Smooth muscle cell (in vitro differentiated cells): ENCODE data around the gene ABL1. TPM values are rescaled to one million over a fixed set of nuclear protein-coding genes. Genes with fewer than 3 reads are reported as not detected.

ENCODE experiments used
- DNase-seq: peaks from one replicate; lab custom pipeline; 2025; ENCODE audit not compliant: unreplicated experiment; lab: John Stamatoyannopoulos, UW
- H2AFZ ChIP-seq: fragments of 200-600 bp; sonication (generic); 2 replicates; pipeline ENCODE4 v1.6.0; 2016; ENCODE audit warnings: antibody characterized with exemption, low read depth, mild to moderate bottlenecking
- H3F3A ChIP-seq: fragments of 200-600 bp; sonication (generic); 2 replicates; pipeline ENCODE4 v1.6.0; 2017; ENCODE audit warnings: antibody characterized with exemption, low read depth
- H3K27ac ChIP-seq: fragments of 200-600 bp; sonication (generic); 2 replicates; pipeline ENCODE4 v1.5.1; 2016; ENCODE audit warnings: low read depth, mild to moderate bottlenecking
- H3K27me3 ChIP-seq: fragments of 200-600 bp; sonication (generic); 2 replicates; pipeline ENCODE4 v1.6.1; 2016; ENCODE audit warnings: low read depth, mild to moderate bottlenecking
- H3K36me3 ChIP-seq: fragments of 200-600 bp; sonication (generic); 2 replicates; pipeline ENCODE4 v1.5.1; 2016; ENCODE audit warnings: low read depth
- H3K4me1 ChIP-seq: fragments of 200-600 bp; sonication (generic); 2 replicates; pipeline ENCODE4 v1.5.1; 2016; ENCODE audit warnings: low read depth
- H3K4me2 ChIP-seq: fragments of 200-600 bp; sonication (generic); 2 replicates; pipeline ENCODE4 v1.6.0; 2016; ENCODE audit warnings: mild to moderate bottlenecking
- H3K4me3 ChIP-seq: fragments of 200-600 bp; sonication (generic); 2 replicates; pipeline ENCODE4 v1.5.1; 2016; ENCODE audit warnings: mild to moderate bottlenecking
- H3K79me2 ChIP-seq: fragments of 200-600 bp; sonication (generic); 2 replicates; pipeline ENCODE4 v1.6.0; 2016; ENCODE audit warnings: low read depth, mild to moderate bottlenecking
- H3K9ac ChIP-seq: fragments of 200-600 bp; sonication (generic); 2 replicates; pipeline ENCODE4 v1.6.0; 2016; ENCODE audit warnings: low read depth
- H3K9me3 ChIP-seq: fragments of 200-600 bp; sonication (generic); replicated peaks from 2 replicates; pipeline ENCODE4 v1.5.1; 2016; ENCODE audit warnings: low read depth
- H4K20me1 ChIP-seq: fragments of 200-600 bp; sonication (generic); 2 replicates; pipeline ENCODE4 v1.6.0; 2016; ENCODE audit warnings: low read depth
- CTCF ChIP-seq: fragments of 200-600 bp; sonication (generic); IDR thresholded peaks from 2 replicates; pipeline ENCODE4 v1.5.1; 2017; ENCODE audit warnings: borderline replicate concordance, mild to moderate bottlenecking, antibody characterized with exemption; ENCODE audit not compliant: insufficient read depth, poor library complexity, severe bottlenecking
- WGBS: methylation state at CpG from one replicate; pipeline ENCODE4 v1.1.7; 2016; ENCODE audit warnings: low lambda C conversion rate; 5-methylcytosine and 5-hydroxymethylcytosine counted together
- polyA plus RNA-seq: library from polyadenylated mRNA; unstranded; fragments of >200 nt; fragmentation: Nextera tagmentation; extraction: Ambion mirVana; gene quantifications from 2 replicates; pipeline ENCODE4 v1.2.1, GENCODE V29; 2016
- total RNA-seq: library from RNA; depleted of rRNA; stranded (reverse); fragments of >200 nt; gene quantifications from 2 replicates; pipeline ENCODE4 v1.2.3, GENCODE V29; 2014

The ABL1 gene
- total and polyA plus RNA-seq, 2 experiments from 2014 or later = 38.2 to 51.0 TPM

DNA sequence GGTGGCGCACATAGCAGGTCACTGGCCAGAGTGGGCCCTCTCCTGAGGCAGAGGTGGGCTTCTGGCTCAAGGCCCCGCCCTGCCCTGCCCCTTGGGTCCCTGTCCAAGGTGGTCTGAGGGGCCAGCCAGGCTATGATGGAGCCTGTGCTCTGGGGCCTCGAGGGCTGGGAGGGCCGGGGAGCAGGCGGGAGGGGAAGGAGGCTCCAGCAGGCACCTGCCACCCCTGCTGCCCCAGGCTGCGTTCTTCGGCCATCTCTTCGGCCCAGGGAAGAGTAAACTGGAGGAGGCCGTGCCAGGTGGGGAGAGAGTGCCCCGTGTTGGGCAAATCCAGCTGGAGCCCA is 89.4 kb downstream of the ABL1 start:
- Histone ChIP-seq H3F3A (no peaks in the 10 kb centered on the region), H3K27ac (no peak overlapping the region), H3K36me3 (no peaks in the 10 kb centered on the region), H3K4me2 (no peak overlapping the region), H3K4me1 (peaks cover 11% of the 10 kb centered on the region), H4K20me1 (no peaks in the 10 kb centered on the region), H3K9me3 (no peaks in the 10 kb centered on the region), H3K27me3 (no peaks in the 10 kb centered on the region), H3K79me2 (no peaks in the 10 kb centered on the region), H3K4me3 (no peak overlapping the region), H2AFZ (no peak overlapping the region), H3K9ac (no peak overlapping the region)
- TF ChIP-seq CTCF = no peak
- 100% methylated on average over 2 of the region's 10 CpGs for WGBS
- no peak for DNase-seq

- Histone ChIP-seq H3K9me3 (no peaks in the 10 kb centered on the region), H3F3A (no peaks in the 10 kb centered on the region), H3K27me3 (no peaks in the 10 kb centered on the region), H3K36me3 (no peaks in the 10 kb centered on the region), H3K4me2 (no peak overlapping the region), H3K27ac (no peak overlapping the region), H3K9ac (no peak overlapping the region), H3K4me1 (peaks cover 11% of the 10 kb centered on the region), H3K4me3 (no peak overlapping the region), H2AFZ (no peak overlapping the region), H4K20me1 (no peaks in the 10 kb centered on the region), H3K79me2 (no peaks in the 10 kb centered on the region)
- WGBS = 94% methylated on average over 19 of the region's 19 CpGs
- DNase-seq = no peak
- TF ChIP-seq CTCF = no peak
Observed at GRCh38 chr9:130925050-130925678, 90.1 kb downstream of the ABL1 start.

DNA sequence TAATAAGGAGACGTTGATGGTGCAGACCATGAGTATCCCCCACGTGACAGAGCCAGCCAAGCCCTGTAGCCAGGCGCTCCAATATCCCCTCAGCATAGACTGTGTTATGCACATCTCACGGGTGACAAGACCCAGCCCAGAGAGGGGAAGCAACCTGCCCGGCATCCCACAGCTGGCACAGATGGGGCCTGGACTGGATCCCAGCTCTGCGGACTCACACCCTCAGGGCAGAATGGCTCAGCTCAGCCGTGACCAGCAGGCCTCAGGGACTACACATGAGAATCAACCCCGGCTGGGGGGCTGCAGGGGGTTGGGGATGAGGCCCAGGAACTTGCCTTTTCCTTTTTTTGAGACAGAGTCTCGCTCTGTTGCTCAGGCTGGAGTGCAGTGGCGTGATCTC is 92.3 kb downstream of the ABL1 start:
- H3K4me1 ChIP-seq = peaks cover 6% of the 10 kb centered on the region
- no peak overlapping the region for H3K4me3 ChIP-seq
- no peak overlapping the region for H3K27ac ChIP-seq
- H3K9me3 ChIP-seq = no peaks in the 10 kb centered on the region
- H3K79me2 ChIP-seq = no peaks in the 10 kb centered on the region
- no peaks in the 10 kb centered on the region for H4K20me1 ChIP-seq
- no peaks in the 10 kb centered on the region for H3K36me3 ChIP-seq
- H3F3A ChIP-seq = peaks cover 3% of the 10 kb centered on the region
- no peak overlapping the region for H2AFZ ChIP-seq
- H3K27me3 ChIP-seq = no peaks in the 10 kb centered on the region
- no peak overlapping the region for H3K9ac ChIP-seq
- DNase-seq = no peak
- no peak overlapping the region for H3K4me2 ChIP-seq
- 91% methylated on average over 10 of the region's 10 CpGs for WGBS
- TF ChIP-seq CTCF = no peak

GRCh38 chr9:130927995-130928900 is 93.2 kb downstream of the ABL1 start:
- Histone ChIP-seq H3K9me3 (no peaks in the 10 kb centered on the region), H3K36me3 (no peaks in the 10 kb centered on the region), H3F3A (peaks cover 3% of the 10 kb centered on the region), H3K9ac (no peak overlapping the region), H3K4me3 (no peak overlapping the region), H2AFZ (no peak overlapping the region), H4K20me1 (no peaks in the 10 kb centered on the region), H3K27me3 (no peaks in the 10 kb centered on the region), H3K4me2 (peak overlapping the region; percentile 49), H3K79me2 (no peaks in the 10 kb centered on the region), H3K27ac (peak overlapping the region; percentile 40), H3K4me1 (peaks cover 9% of the 10 kb centered on the region)
- DNase-seq = no peak
- 41% methylated on average over 14 of the region's 14 CpGs for WGBS
- no peak for TF ChIP-seq CTCF
